SK-N-SH (cell line): Measurements from ENCODE around the gene WBP1L. TPM values are rescaled to one million over a fixed set of nuclear protein-coding genes. Genes with fewer than 3 reads are reported as not detected.

ENCODE experiments used
- CTCF ChIA-PET: fragments of 300-600, 350-600 bp; formaldehyde crosslinking; extraction: SDS; loops from one replicate; lab custom pipeline; 2021; lab: Yijun Ruan, JAX
- POLR2A ChIA-PET: fragments of 350-600 bp; sonication (Branson Sonifier 250); formaldehyde crosslinking; extraction: SDS; loops from one replicate; lab custom pipeline; 2020; ENCODE audit warnings: antibody characterized with exemption, inconsistent platforms; lab: Yijun Ruan, JAX
- DNase-seq: peaks from one replicate; pipeline ENCODE4 v3.0.0; 2012
- H2AFZ ChIP-seq: fragments of 200-600 bp; sonication (generic); 2 replicates; pipeline ENCODE4 v1.8.1; 2016; ENCODE audit warnings: antibody characterized with exemption, mild to moderate bottlenecking, low read depth
- H3F3A ChIP-seq: fragments of 200-600 bp; sonication (generic); replicated peaks from 2 replicates; pipeline ENCODE3; 2016; ENCODE audit warnings: antibody characterized with exemption, mild to moderate bottlenecking; ENCODE audit not compliant: insufficient read depth
- H3K27ac ChIP-seq, 2 experiments: fragments of 200-500 bp in 1 of 2; fragments of 200-600 bp in 1 of 2; sonication (Bioruptor generic) in 1 of 2; sonication (generic), shearing (Covaris generic) in 1 of 2; 2 replicates each; pipeline versions ENCODE4 v1.5.1 to v1.6.1; 2014 to 2016; ENCODE audit warnings: low read depth in 2 of 2, inconsistent platforms in 1 of 2, low read length in 1 of 2, mild to moderate bottlenecking in 1 of 2, mixed read lengths in 1 of 2
- H3K27me3 ChIP-seq: fragments of 200-600 bp; sonication (generic), shearing (Covaris generic); 2 replicates; pipeline ENCODE4 v1.6.1; 2016; ENCODE audit warnings: mixed run types; ENCODE audit not compliant: insufficient read depth
- H3K36me3 ChIP-seq, 2 experiments: fragments of 200-500 bp in 1 of 2; fragments of 200-600 bp in 1 of 2; sonication (Bioruptor generic) in 1 of 2; sonication (generic) in 1 of 2; replicated peaks in 1 of 2; 2 replicates each; pipeline versions ENCODE3 to v1.5.1; 2014 to 2016; ENCODE audit warnings: low read length in 1 of 2, mild to moderate bottlenecking in 1 of 2; ENCODE audit not compliant: insufficient read depth in 2 of 2, control insufficient read depth in 1 of 2
- H3K4me1 ChIP-seq, 2 experiments: fragments of 200-500 bp in 1 of 2; fragments of 200-600 bp in 1 of 2; sonication (Bioruptor generic) in 1 of 2; sonication (generic), shearing (Covaris generic) in 1 of 2; 2 replicates each; pipeline versions ENCODE4 v1.5.1 to v1.6.1; 2014 to 2016; ENCODE audit warnings: low read depth in 1 of 2, low read length in 1 of 2, mixed run types in 1 of 2; ENCODE audit not compliant: insufficient read depth in 2 of 2, control insufficient read depth in 1 of 2
- H3K4me2 ChIP-seq: fragments of 200-600 bp; sonication (generic), shearing (Covaris generic); 2 replicates; pipeline ENCODE4 v1.6.1; 2017; ENCODE audit warnings: mixed run types
- H3K4me3 ChIP-seq, 2 experiments: fragments of 200-500 bp in 1 of 2; fragments of 200-600 bp in 1 of 2; sonication (Bioruptor generic) in 1 of 2; sonication (generic), shearing (Covaris generic) in 1 of 2; 2 replicates each; pipeline versions ENCODE4 v1.5.1 to v1.8.1; 2014 to 2016; ENCODE audit warnings: low read depth in 2 of 2, inconsistent platforms in 1 of 2, low read length in 1 of 2, mild to moderate bottlenecking in 1 of 2, mixed read lengths in 1 of 2, moderate library complexity in 1 of 2
- H3K79me2 ChIP-seq: fragments of 200-600 bp; sonication (generic); 2 replicates; pipeline ENCODE4 v1.8.1; 2017; ENCODE audit warnings: mild to moderate bottlenecking; ENCODE audit not compliant: insufficient read depth
- H3K9ac ChIP-seq: fragments of 200-600 bp; sonication (generic); 2 replicates; pipeline ENCODE4 v1.6.1; 2017; ENCODE audit warnings: mixed run types
- H3K9me2 ChIP-seq: fragments of 200-600 bp; sonication (generic); 2 replicates; pipeline ENCODE4 v1.6.1; 2017; ENCODE audit warnings: mixed run types
- H3K9me3 ChIP-seq: fragments of 200-600 bp; sonication (generic); 2 replicates; pipeline ENCODE4 v1.6.1; 2017; ENCODE audit warnings: mixed run types, mild to moderate bottlenecking, moderate library complexity
- H4K20me1 ChIP-seq: fragments of 200-600 bp; sonication (generic); 2 replicates; pipeline ENCODE4 v1.6.1; 2017; ENCODE audit warnings: mild to moderate bottlenecking, mixed run types; ENCODE audit not compliant: insufficient read depth
- CHD2 ChIP-seq: fragments of 150-350 bp; IDR thresholded peaks from 2 replicates; pipeline ENCODE4 v1.6.1; 2018; ENCODE audit warnings: low read length; ENCODE audit not compliant: partially characterized antibody
- EZH2phosphoT487 ChIP-seq: fragments of 200-600 bp; sonication (generic); IDR thresholded peaks from 2 replicates; pipeline ENCODE4 v1.6.1; 2017; ENCODE audit warnings: low read depth, mixed run types, mild to moderate bottlenecking, antibody characterized with exemption, moderate library complexity, borderline replicate concordance
- FOSL2 ChIP-seq: IDR thresholded peaks from 2 replicates; pipeline ENCODE4 v1.4.0; 2012; ENCODE audit warnings: low read depth, mild to moderate bottlenecking, moderate library complexity, borderline replicate concordance
- FOXJ3 ChIP-seq: sonication (generic); formaldehyde crosslinking; IDR thresholded peaks from 2 replicates; pipeline ENCODE4 v1.5.1; 2020; ENCODE audit warnings: mild to moderate bottlenecking, missing genetic modification reagents
- GATA2 ChIP-seq: sonication (generic); formaldehyde crosslinking; IDR thresholded peaks from 2 replicates; pipeline ENCODE4 v1.5.0; 2020; ENCODE audit warnings: mild to moderate bottlenecking, missing genetic modification reagents
- MEF2A ChIP-seq: IDR thresholded peaks from 2 replicates; pipeline ENCODE4 v1.4.0; 2012; ENCODE audit warnings: low read depth, borderline replicate concordance
- RAD21 ChIP-seq: IDR thresholded peaks from 2 replicates; pipeline ENCODE4 v1.6.1; 2012; ENCODE audit warnings: mild to moderate bottlenecking, low read length
- RCOR1 ChIP-seq: fragments of 150-350 bp; IDR thresholded peaks from 2 replicates; pipeline ENCODE4 v1.6.1; 2017; ENCODE audit warnings: antibody characterized with exemption, low read length
- RFX5 ChIP-seq: IDR thresholded peaks from 2 replicates; pipeline ENCODE4 v1.6.1; 2012; ENCODE audit warnings: mild to moderate bottlenecking, improper control_type of control experiment, low read length
- SMC3 ChIP-seq: IDR thresholded peaks from 2 replicates; pipeline ENCODE4 v1.6.1; 2012; ENCODE audit warnings: low read depth, low read length, improper control_type of control experiment
- TAF1 ChIP-seq: IDR thresholded peaks from 2 replicates; pipeline ENCODE4 v1.6.1; 2012; ENCODE audit warnings: low read depth, mild to moderate bottlenecking, low read length, moderate library complexity, borderline replicate concordance
- TEAD4 ChIP-seq: IDR thresholded peaks from 2 replicates; pipeline ENCODE4 v1.4.0; 2012; ENCODE audit warnings: mild to moderate bottlenecking, borderline replicate concordance; ENCODE audit not compliant: insufficient read depth
- YY1 ChIP-seq: IDR thresholded peaks from 2 replicates; pipeline ENCODE4 v1.4.0; 2012; ENCODE audit warnings: low read depth, mild to moderate bottlenecking
- WGBS: methylation state at CpG from one replicate; pipeline ENCODE4 v1.1.6; 2017; ENCODE audit warnings: low lambda C conversion rate; 5-methylcytosine and 5-hydroxymethylcytosine counted together
- polyA plus RNA-seq, 3 experiments: library from polyadenylated mRNA; depleted of rRNA; stranded (reverse); fragments of >200 nt; gene quantifications; 2 replicates each; pipeline ENCODE4 v1.2.3, GENCODE V29; 2012
- TF ChIP-seq, protein P1 (sequence below): IDR thresholded peaks from 2 replicates; pipeline ENCODE4 v1.6.1; 2012; ENCODE audit warnings: mild to moderate bottlenecking, low read depth, low read length, moderate library complexity
- TF ChIP-seq, protein P2 (sequence below): IDR thresholded peaks from 2 replicates; pipeline ENCODE4 v1.4.0; 2012; ENCODE audit warnings: low read depth, borderline replicate concordance
- TF ChIP-seq, protein P3 (sequence below): fragments of 150-350 bp; IDR thresholded peaks from 2 replicates; pipeline ENCODE4 v1.6.1; 2016; ENCODE audit warnings: mild to moderate bottlenecking, low read depth, low read length
- TF ChIP-seq, protein P4 (sequence below): IDR thresholded peaks from 2 replicates; pipeline ENCODE4 v1.4.0; 2012; ENCODE audit warnings: low read depth

Gene WBP1L
- polyA plus RNA-seq, 1 of the 3 experiments (the other 2 are of a cell fraction) = 22.8 TPM

DNA sequence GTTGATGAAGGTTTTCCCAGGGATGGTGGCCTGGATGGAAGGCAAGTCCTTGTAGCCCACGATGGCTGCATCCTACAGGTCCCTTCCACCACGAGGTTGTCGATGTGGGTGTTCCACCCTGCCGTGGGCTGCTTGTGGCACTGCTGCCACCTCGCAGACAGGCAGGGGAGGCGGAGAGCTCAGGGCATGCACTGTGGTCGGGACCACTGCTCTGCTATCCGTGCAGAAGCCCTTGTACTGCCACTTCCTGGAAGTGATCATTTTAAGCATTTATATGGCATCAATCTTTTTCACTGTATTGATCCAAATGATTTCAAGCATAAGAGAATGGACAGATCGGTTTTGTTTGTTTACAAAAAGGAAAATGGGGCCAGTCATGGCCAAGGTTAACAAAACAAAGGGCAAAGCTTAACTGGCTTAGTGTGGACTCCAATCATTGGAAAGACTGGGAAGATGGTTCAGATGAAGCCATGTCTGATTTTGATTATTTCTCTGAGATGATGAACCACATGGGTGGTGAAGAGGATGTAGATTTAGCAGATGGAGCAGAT lies 101.7 kb downstream of the WBP1L start:
- H3K79me2 ChIP-seq = no peaks in the 10 kb centered on the region
- CTCF ChIA-PET = interaction anchor here (3.1 kb wide), 1 partner anchor 10 kb away, joined by 14 read pairs; no protein-coding TSS in a partner anchor
- POLR2A ChIA-PET = no interaction called here

DNA sequence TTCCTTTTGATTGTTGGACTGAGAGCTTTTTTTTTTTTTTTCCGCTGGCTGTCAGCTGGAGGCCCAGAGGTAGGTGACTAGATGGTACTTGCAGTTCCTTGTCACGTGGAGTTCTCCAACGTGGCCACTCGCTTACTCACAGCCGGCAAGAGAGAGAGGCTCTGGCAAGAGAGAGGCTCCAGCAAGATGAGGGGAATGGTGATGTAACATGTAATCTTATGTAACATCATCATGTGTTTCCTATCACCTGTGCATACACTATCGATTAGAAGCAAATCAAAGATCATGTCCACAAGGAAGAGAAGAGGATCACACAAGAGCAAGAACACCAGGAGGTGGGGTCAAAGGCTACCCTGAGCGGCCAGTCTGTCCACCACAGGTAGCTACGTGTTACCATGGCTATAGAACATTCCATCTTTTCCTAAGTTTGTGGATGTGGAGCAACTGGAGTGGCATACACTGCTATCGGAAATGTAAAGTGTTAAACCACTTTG lies 106.3 kb downstream of the WBP1L start:
- TF ChIP-seq TEAD4 (no peak), FOXJ3 (CRISPR knock-in tag) (no peak), SMC3 (no peak), GATA2 (no peak), FOSL2 (no peak), RFX5 (no peak), TAF1 (no peak), CHD2 (no peak)
- TF ChIP-seq, protein P1, sequence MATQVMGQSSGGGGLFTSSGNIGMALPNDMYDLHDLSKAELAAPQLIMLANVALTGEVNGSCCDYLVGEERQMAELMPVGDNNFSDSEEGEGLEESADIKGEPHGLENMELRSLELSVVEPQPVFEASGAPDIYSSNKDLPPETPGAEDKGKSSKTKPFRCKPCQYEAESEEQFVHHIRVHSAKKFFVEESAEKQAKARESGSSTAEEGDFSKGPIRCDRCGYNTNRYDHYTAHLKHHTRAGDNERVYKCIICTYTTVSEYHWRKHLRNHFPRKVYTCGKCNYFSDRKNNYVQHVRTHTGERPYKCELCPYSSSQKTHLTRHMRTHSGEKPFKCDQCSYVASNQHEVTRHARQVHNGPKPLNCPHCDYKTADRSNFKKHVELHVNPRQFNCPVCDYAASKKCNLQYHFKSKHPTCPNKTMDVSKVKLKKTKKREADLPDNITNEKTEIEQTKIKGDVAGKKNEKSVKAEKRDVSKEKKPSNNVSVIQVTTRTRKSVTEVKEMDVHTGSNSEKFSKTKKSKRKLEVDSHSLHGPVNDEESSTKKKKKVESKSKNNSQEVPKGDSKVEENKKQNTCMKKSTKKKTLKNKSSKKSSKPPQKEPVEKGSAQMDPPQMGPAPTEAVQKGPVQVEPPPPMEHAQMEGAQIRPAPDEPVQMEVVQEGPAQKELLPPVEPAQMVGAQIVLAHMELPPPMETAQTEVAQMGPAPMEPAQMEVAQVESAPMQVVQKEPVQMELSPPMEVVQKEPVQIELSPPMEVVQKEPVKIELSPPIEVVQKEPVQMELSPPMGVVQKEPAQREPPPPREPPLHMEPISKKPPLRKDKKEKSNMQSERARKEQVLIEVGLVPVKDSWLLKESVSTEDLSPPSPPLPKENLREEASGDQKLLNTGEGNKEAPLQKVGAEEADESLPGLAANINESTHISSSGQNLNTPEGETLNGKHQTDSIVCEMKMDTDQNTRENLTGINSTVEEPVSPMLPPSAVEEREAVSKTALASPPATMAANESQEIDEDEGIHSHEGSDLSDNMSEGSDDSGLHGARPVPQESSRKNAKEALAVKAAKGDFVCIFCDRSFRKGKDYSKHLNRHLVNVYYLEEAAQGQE = no peak
- TF ChIP-seq, protein P2, sequence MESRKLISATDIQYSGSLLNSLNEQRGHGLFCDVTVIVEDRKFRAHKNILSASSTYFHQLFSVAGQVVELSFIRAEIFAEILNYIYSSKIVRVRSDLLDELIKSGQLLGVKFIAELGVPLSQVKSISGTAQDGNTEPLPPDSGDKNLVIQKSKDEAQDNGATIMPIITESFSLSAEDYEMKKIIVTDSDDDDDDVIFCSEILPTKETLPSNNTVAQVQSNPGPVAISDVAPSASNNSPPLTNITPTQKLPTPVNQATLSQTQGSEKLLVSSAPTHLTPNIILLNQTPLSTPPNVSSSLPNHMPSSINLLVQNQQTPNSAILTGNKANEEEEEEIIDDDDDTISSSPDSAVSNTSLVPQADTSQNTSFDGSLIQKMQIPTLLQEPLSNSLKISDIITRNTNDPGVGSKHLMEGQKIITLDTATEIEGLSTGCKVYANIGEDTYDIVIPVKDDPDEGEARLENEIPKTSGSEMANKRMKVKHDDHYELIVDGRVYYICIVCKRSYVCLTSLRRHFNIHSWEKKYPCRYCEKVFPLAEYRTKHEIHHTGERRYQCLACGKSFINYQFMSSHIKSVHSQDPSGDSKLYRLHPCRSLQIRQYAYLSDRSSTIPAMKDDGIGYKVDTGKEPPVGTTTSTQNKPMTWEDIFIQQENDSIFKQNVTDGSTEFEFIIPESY = no peak
- TF ChIP-seq, protein P3, sequence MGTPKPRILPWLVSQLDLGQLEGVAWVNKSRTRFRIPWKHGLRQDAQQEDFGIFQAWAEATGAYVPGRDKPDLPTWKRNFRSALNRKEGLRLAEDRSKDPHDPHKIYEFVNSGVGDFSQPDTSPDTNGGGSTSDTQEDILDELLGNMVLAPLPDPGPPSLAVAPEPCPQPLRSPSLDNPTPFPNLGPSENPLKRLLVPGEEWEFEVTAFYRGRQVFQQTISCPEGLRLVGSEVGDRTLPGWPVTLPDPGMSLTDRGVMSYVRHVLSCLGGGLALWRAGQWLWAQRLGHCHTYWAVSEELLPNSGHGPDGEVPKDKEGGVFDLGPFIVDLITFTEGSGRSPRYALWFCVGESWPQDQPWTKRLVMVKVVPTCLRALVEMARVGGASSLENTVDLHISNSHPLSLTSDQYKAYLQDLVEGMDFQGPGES = no peak
- Histone ChIP-seq H3F3A (peaks cover 4% of the 10 kb centered on the region), H3K9me3 (no peaks in the 10 kb centered on the region), H3K4me3 (no peak overlapping the region), H3K36me3 (no peaks in the 10 kb centered on the region), H4K20me1 (no peaks in the 10 kb centered on the region), H3K79me2 (peaks cover 2% of the 10 kb centered on the region; the same call in 1 of the 2 replicates), H2AFZ (no peak overlapping the region), H3K9me2 (no peaks in the 10 kb centered on the region), H3K4me1 (peaks cover under 1 to 2% of the 10 kb centered on the region in 2 experiments; a peak in 2 of 4 replicates), H3K9ac (no peak overlapping the region), H3K4me2 (no peak overlapping the region), H3K27me3 (no peaks in the 10 kb centered on the region), H3K27ac (no peak overlapping the region)
- WGBS = 73% methylated on average over 8 of the region's 9 CpGs
- CTCF ChIA-PET = no interaction called here
- POLR2A ChIA-PET = no interaction called here
- DNase-seq = no peak

More for the DNA sequence above, 101.7 kb downstream of the WBP1L start:
- 31% methylated on average over 5 of the region's 9 CpGs for WGBS
- H3K9me2 ChIP-seq = no peaks in the 10 kb centered on the region
- DNase-seq = no peak
- H3F3A ChIP-seq = no peaks in the 10 kb centered on the region
- H3K36me3 ChIP-seq = no peaks in the 10 kb centered on the region
- no peaks in the 10 kb centered on the region for H3K9me3 ChIP-seq
- TF ChIP-seq YY1 (no peak), EZH2phosphoT487 (no peak), MEF2A (no peak), RAD21 (no peak), RCOR1 (no peak), FOXJ3 (CRISPR knock-in tag) (no peak), RFX5 (no peak), TEAD4 (no peak)
- TF ChIP-seq, protein P4, sequence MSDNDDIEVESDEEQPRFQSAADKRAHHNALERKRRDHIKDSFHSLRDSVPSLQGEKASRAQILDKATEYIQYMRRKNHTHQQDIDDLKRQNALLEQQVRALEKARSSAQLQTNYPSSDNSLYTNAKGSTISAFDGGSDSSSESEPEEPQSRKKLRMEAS = no peak
- H3K27me3 ChIP-seq = no peaks in the 10 kb centered on the region
- no peak overlapping the region for H3K27ac ChIP-seq
- H2AFZ ChIP-seq = no peak overlapping the region
- H3K4me1 ChIP-seq = no peaks in the 10 kb centered on the region
- no peak overlapping the region for H3K4me2 ChIP-seq
- no peak overlapping the region for H3K4me3 ChIP-seq
- H3K9ac ChIP-seq = no peak overlapping the region
- no peaks in the 10 kb centered on the region for H4K20me1 ChIP-seq
